Breast epithelium (tissue), 4 donors: Measurements from ENCODE around the gene MPDZ. TPM values are rescaled to one million over a fixed set of nuclear protein-coding genes. Genes with fewer than 3 reads are reported as not detected.

Experiments used
- DNase-seq, 2 donors: peaks; one replicate each; pipeline ENCODE4 v3.0.0-alpha.2; 2019; ENCODE audit warnings: low spot score in 2 of 2
- H3K27ac ChIP-seq, 2 donors: fragments of 200-600 bp; sonication (generic) in 1 of 2; one replicate each; pipeline ENCODE4 v1.5.1; 2016 to 2019; ENCODE audit warnings: mild to moderate bottlenecking in 1 of 2
- H3K27me3 ChIP-seq, 2 donors: fragments of 200-600 bp; sonication (generic) in 1 of 2; one replicate each; pipeline versions ENCODE4 v1.5.1 to v1.6.0; 2017 to 2019; ENCODE audit warnings: control low read depth in 1 of 2, mild to moderate bottlenecking in 1 of 2
- H3K36me3 ChIP-seq: fragments of 200-600 bp; one replicate; pipeline ENCODE4 v1.5.1; 2019
- H3K4me1 ChIP-seq, 2 donors: fragments of 200-600 bp; sonication (generic); one replicate each; pipeline ENCODE4 v1.5.1; 2016 to 2019; ENCODE audit warnings: control low read depth in 1 of 2
- H3K4me3 ChIP-seq, 3 donors: fragments of 200-600 bp; sonication (generic); 1 replicate in 2 of 3; 2 replicates in 1 of 3; pipeline ENCODE4 v1.5.1; 2016 to 2019; ENCODE audit warnings: mild to moderate bottlenecking in 3 of 3, moderate library complexity in 2 of 3
- H3K9me3 ChIP-seq, 2 donors: fragments of 200-600 bp; sonication (generic) in 1 of 2; one replicate each; pipeline ENCODE4 v1.5.1; 2016 to 2019; ENCODE audit warnings: control low read depth in 1 of 2
- POLR2A ChIP-seq: fragments of 450-650 bp; IDR thresholded peaks from one replicate; pipeline ENCODE4 v1.6.1; 2016; ENCODE audit warnings: antibody characterized with exemption, mild to moderate bottlenecking, moderate library complexity
- POLR2AphosphoS5 ChIP-seq, 3 donors: sonication (generic); formaldehyde crosslinking; IDR thresholded peaks; one replicate each; pipeline ENCODE4 v1.6.1; 2017; ENCODE audit warnings: antibody characterized with exemption in 3 of 3
- intact Hi-C: fragments of 100-400 bp; cut with DNase I; formaldehyde crosslinking; loops from one replicate; pipeline ENCODE4 v1.15.1; 2023; ENCODE audit warnings: low total_unique reads
- total RNA-seq, 3 donors: library from RNA; depleted of rRNA; stranded (reverse); fragments of >200 nt; gene quantifications; one replicate each; pipeline ENCODE4 v1.1.0, GENCODE V29; 2016
- TF ChIP-seq, protein P1 (sequence below), 3 donors: fragments of 450-650 bp; IDR thresholded peaks; one replicate each; pipeline ENCODE4 v1.5.1; 2016 to 2017; ENCODE audit warnings: antibody characterized with exemption in 3 of 3, mild to moderate bottlenecking in 3 of 3, moderate library complexity in 3 of 3

MPDZ gene
- total RNA-seq, 3 donors from 2014 or later: 44.2 to 63.1 (median 61.0) TPM

DNA sequence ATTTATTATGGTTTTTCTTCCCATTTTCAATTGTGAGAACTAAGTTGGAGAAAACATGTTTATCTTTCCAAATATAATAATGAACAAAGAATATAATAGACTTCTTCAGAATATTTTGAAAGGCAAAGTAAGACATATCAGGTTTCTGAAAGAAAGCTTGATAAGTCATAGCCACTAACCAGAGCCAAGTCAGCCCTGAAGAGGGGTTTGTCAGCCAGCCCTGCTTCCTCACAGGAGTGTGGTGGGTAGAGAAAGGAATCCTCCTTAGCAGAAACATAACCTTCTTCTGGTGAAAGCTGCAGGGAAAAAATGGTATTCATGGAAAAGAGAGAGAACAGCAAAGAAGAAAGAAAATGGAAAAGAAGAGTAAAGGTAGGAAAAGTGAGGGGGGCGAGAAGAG, 93.4 kb downstream of the MPDZ start:
- H3K4me1 ChIP-seq: no peaks in the 10 kb centered on the region
- intact Hi-C loops: no loop called here
- no peak overlapping the region for H3K27ac ChIP-seq
- no peak for DNase-seq
- H3K9me3 ChIP-seq: no peaks in the 10 kb centered on the region
- TF ChIP-seq POLR2A (no peak), POLR2AphosphoS5 (IDR thresholded peaks at IDR 0.05) (no peak)
- TF ChIP-seq, protein P1, sequence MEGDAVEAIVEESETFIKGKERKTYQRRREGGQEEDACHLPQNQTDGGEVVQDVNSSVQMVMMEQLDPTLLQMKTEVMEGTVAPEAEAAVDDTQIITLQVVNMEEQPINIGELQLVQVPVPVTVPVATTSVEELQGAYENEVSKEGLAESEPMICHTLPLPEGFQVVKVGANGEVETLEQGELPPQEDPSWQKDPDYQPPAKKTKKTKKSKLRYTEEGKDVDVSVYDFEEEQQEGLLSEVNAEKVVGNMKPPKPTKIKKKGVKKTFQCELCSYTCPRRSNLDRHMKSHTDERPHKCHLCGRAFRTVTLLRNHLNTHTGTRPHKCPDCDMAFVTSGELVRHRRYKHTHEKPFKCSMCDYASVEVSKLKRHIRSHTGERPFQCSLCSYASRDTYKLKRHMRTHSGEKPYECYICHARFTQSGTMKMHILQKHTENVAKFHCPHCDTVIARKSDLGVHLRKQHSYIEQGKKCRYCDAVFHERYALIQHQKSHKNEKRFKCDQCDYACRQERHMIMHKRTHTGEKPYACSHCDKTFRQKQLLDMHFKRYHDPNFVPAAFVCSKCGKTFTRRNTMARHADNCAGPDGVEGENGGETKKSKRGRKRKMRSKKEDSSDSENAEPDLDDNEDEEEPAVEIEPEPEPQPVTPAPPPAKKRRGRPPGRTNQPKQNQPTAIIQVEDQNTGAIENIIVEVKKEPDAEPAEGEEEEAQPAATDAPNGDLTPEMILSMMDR (IDR thresholded peaks at IDR 0.05): no peak
- no peaks in the 10 kb centered on the region for H3K36me3 ChIP-seq
- no peaks in the 10 kb centered on the region for H3K27me3 ChIP-seq
- H3K4me3 ChIP-seq: no peak overlapping the region

DNA sequence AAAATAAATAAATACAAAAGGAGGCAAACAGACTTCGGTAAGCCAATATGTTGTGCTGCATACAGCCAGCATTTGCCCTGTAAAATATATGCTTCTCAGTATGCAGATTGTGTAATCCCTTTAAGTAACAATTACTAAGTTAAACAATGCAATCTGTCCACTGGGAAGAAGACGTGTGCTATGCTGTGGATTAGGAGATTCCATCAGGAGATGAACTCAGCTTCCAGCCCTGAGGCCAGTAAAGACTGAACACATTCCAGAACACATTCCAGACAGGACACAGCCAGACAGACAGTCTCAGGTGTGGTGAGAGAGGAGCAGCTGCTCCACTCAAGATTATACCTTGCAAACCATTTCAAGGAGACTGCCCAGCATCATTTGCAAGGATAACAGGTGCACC, 97.8 kb downstream of the MPDZ start:
- H3K4me1 ChIP-seq: no peaks in the 10 kb centered on the region
- peak; percentile 30 to 53 for DNase-seq

DNA sequence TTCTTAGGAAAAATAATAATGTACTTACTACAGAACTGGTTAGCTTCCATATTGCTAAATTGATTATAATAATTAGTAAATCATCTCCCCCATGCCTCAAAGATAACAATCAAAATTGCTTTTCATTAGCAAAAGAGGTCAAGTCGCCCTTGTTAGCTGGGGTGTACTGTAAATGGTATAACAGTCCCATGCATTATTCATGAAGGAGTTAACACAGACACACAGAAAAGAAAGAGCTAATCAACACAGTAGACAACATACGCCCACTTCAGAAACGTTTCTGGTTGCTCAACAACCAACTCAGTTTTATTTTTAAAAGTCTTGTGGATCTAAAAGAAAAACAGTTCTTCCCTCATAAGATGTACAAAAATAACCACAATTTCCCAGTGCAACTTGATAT, 100.2 kb downstream of the MPDZ start:
- H3K4me1 ChIP-seq: no peaks in the 10 kb centered on the region
- H3K9me3 ChIP-seq: no peaks in the 10 kb centered on the region
- H3K27ac ChIP-seq: no peak overlapping the region
- intact Hi-C loops: no loop called here
- DNase-seq: no peak
- H3K36me3 ChIP-seq: no peaks in the 10 kb centered on the region
- H3K27me3 ChIP-seq: no peaks in the 10 kb centered on the region
- no peak overlapping the region for H3K4me3 ChIP-seq
- TF ChIP-seq POLR2A (no peak), POLR2AphosphoS5 (IDR thresholded peaks at IDR 0.05) (no peak)
- TF ChIP-seq, protein P1 (IDR thresholded peaks at IDR 0.05): no peak

More for the DNA sequence above, 97.8 kb downstream of the MPDZ start:
- no peaks in the 10 kb centered on the region for H3K36me3 ChIP-seq
- H3K4me3 ChIP-seq: no peak overlapping the region
- no peak overlapping the region for H3K27ac ChIP-seq
- no peaks in the 10 kb centered on the region for H3K9me3 ChIP-seq
- TF ChIP-seq POLR2A: no peak
- TF ChIP-seq, protein P1 (IDR thresholded peaks at IDR 0.05): no peak
- TF ChIP-seq POLR2AphosphoS5 (IDR thresholded peaks at IDR 0.05): no peak
- intact Hi-C loops: no loop called here
- no peaks in the 10 kb centered on the region for H3K27me3 ChIP-seq

DNA sequence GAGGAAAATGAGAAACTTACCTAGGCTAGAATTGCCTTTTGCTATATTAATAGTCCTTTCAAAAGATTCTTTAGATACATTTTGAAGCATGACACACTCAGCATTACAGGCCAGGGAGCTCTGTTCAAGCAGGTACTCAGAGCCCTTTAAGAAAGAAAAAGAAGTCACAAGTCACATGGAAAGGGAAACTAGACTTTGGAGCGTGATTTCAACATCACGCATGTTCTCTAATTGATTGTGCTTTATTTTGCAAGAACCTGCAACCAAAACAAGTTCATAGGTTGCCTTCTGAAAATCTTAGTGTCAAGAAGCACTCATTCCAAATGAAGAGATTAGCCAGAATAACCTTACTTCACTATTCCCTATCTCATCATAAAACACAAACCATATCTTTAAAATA, 103.8 kb downstream of the MPDZ start:
- no peaks in the 10 kb centered on the region for H3K36me3 ChIP-seq
- no peaks in the 10 kb centered on the region for H3K9me3 ChIP-seq
- no peak overlapping the region for H3K4me3 ChIP-seq
- DNase-seq: no peak
- no peaks in the 10 kb centered on the region for H3K4me1 ChIP-seq
- no peak for TF ChIP-seq POLR2AphosphoS5 (IDR thresholded peaks at IDR 0.05)
- TF ChIP-seq POLR2A: no peak
- intact Hi-C loops: no loop called here
- no peak overlapping the region for H3K27ac ChIP-seq
- no peaks in the 10 kb centered on the region for H3K27me3 ChIP-seq

DNA sequence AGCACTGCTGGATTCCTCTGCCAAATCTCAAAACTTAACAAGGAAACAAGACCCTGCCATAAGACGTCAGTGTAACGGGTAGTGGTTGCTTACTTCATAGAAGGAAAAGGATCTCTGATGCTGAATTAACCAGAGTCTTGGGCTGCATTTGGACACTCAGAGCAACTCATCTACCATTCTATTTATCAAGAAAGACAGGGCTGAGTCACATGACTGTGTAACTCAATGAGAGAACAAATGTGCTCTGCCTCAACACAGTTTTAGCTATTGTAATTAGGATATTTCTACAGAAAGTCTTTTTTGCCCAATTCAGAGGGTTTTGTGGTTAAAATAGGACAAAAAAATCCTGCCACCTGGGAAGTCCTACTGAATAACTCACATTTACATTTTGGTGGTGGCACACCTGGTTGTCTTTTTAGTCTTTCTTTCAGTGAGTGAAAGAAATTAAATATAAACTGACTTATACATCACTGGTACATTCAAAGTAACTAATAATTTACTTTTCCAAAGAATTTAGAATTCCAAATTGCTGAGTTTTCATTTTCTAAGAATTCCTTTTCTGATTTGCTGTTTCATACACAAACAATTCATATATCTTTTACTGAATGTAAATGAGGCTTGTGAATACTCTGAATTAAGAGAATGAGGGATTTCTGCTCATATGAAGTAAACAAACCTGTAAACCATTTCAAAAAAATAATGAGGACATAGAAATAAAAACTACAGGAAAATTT, 104.4 kb downstream of the MPDZ start:
- Histone ChIP-seq H3K9me3 (no peaks in the 10 kb centered on the region), H3K36me3 (no peaks in the 10 kb centered on the region), H3K27ac (no peak overlapping the region), H3K27me3 (no peaks in the 10 kb centered on the region), H3K4me3 (no peak overlapping the region), H3K4me1 (no peaks in the 10 kb centered on the region)
- TF ChIP-seq POLR2A: no peak
- no peak for TF ChIP-seq POLR2AphosphoS5 (IDR thresholded peaks at IDR 0.05)
- TF ChIP-seq, protein P1 (IDR thresholded peaks at IDR 0.05): no peak
- DNase-seq: no peak
- intact Hi-C loops: no loop called here
